ENCODE results near the gene KLK15.
"Not testable (repeated sequence)": the region's sequence is repeated elsewhere in the genome, so short reads cannot be mapped to it uniquely, and the experiment has no call there.

KLK15 gene

DNA sequence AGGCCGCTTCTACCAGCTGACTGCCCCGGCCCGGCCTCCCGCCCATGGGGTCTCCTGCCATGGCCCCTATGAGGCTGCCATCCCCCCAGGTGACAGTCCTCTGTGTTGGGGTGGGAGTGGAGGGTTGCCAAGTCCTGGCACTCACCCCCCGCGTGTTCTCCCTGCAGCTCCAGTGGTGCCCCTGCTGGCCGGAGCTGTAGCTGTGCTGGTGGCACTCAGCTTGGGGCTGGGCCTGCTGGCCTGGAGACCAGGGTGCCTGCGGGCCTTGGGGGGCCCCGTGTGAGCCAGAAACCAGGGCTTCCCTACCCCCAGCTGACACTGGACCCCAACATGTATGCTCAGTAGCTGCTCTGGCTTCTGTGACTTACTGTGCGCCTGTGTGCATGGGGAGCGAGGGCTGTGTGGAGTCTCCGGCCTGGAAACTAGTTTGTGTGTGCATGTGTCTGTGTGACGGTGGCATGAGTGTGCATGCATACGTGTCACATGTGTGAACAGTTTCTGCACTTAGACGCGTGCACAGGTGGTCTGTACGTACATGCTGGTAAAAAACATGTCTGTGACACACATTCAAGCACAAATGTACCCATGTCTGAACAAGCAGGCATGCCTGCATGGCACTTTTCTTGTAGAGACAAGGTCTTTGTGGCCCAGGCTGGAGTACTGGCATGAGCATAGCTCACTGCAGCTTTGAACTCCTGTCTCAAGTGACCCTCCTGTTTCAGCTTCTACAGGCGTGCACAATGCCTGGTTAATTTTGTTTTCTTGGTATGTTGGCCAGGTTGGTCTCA is 38.3 kb downstream of the KLK15 start:
- DNase-seq, result no peak

- no peak for DNase-seq
Measured at GRCh38 chr19:50794074-50794875, 39.1 kb downstream of the KLK15 start.

DNA sequence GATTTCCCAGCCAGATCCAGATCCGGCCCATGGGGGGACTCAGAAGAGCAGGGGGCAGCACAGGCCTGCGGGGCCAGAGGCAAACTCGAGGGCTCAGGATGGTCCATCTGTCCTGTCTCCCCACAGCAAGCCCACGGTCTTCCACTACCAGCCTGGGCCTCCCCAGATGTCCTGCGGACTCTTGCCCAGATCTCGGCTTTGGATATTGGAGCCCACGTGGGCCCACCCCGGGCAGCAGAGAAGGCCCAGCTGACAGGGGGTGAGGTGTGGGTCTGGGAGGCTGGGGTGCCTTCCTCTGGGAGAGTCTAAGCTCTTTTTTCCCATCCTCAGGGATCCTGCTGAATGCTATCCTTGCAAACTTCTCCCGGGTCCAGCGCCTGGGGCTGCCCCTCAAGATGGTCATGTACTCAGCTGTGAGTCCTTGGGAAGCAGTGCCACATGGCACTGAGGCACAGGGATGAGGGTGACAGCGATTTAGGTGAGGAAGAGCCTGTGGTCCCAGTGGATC is 39.8 kb downstream of the KLK15 start:
- no peak for DNase-seq

DNA sequence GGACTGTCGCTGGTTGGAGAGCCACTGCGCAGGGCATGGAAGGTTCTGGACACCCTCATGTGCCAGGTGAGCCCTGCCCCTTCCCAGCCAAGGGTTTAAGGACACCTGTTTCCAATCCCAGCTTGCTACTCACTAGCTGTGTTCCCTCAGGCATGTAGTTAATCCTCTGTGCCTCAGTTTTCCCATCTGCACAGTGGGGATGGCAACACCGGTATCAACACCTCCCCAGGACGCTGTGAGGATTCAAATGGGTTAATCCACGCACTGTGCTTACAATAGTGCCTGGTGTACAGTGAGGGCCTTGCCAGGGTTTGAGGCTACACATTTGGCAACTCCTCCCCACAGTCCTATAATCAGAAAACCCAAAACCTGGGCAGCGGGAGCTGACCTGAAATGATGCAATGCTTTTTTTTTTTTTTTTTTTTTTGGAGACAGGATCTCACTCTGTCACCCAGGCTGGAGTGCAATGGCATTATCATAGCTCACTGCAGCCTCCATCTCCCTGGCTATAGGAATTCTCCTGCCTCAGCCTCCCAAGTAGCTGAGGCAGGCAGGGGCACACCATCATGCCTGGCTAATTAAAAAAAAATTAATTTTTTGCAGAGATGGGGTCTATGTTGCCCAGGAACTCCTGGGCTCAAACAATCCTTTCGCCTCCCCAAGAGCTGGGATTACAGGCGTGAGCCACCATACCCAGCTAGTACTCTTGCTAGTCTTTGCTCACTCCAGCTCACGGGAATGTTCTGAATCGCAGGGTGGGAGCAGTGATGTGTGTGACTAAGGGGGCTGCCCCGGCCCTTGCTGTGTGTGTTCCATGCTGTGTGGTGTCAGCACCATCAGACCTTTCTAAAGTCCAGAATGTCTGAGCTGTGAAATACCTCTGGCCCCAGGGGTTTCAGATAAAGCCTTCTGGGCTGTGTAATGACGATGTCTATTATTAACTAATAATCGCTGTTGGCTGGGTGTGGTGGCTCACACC is 40.8 kb downstream of the KLK15 start:
- no peak for DNase-seq

DNA sequence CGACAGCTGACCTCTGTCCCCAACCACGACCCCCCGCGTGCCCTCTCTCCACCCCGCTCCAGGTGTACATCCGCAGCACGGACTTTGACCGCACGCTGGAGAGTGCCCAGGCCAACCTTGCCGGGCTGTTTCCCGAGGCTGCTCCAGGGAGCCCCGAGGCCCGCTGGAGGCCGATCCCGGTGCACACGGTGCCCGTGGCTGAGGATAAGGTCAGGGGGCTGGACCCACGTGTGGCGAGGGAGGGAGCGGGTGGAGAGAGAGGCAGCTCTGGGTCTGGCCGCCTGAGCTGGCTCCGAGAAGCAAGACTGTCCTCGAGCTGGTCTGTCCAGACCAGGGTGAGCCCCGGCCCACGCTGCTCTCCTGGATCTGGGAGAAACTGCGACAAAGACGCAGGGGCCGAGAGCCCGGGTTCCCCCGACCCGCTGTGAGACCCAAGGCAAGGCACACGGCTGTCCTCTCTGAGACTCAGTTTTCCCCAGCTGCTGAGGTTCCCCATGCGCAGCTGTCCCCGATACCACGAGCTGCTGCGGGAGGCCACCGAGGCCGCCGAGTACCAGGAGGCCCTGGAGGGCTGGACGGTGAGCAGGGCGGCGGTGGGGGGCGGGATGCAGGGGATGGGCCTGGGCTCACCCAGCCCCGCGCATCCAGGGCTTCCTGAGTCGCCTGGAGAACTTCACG is 41.6 kb downstream of the KLK15 start:
- DNase-seq, result no peak

DNA sequence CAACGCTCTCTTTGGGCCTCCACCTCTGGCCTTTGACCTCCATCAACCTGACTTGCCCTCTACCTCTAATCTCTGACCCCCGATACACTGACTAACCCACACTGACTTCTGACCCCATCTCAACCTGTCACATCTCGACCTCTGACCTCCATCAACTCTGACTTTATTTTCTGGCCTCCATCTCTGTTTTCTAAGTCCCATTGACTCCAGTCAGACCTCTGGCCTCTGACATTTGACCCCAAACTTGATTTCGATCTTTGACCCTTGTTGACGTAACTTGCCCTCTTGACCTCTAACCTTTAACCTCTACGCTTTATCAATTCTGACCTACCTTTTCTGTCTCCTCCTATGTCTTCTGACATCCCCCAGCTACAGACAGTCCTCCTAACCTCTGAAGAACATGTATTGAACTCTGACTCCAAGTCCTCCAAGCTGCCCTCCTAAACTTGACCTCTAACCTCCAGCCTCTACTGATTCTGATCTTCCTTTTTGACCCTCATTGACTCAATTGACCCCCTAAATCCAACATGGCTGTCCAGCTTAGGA is 42.4 kb downstream of the KLK15 start:
- peak; percentile 77 for DNase-seq

DNA sequence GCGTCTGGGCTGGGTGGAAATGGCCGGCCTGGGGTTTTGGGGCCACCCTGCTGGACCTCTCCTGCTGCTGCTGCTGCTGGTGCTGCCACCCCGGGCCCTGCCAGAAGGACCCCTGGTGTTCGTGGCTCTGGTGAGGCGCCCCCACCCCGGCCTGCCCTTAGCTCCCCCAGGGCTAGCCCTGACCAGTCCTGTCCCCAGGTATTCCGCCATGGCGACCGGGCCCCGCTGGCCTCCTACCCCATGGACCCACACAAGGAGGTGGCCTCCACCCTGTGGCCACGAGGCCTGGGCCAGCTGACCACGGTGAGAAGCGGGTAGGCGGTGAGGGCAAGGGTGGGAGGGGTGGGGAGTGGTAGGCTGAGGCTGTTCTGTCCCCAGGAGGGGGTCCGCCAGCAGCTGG is 43.0 kb downstream of the KLK15 start, which contains the start of gene ACP4:
Gene ACP4, plus strand, starts transcription at position 20 of the 400 bp plus-strand sequence. Its CDS starts 0 bp downstream, at position 20.
- DNase-seq, result no peak

DNA sequence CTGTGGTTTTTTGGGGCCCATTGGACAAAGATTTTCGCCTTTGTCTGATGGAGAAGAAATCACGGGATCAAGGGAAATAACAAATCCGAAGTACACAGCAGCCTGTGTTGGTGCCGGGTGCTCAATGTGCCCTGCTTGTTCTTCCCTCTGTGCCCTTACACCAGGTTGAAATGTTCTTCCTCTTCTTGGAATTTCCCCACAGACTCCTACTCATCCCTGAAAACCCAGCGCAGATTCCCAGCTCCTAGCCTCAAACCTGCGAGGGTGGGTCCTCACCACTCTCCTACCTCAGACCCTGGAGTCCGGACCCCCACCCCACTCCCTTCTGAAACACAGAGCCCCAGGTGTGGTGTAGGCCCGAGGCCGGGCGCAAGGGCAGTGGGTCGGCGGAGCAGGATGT is 48.0 kb downstream of the KLK15 start:
- DNase-seq, result no peak

- no peak for DNase-seq
Measured at GRCh38 chr19:50784710-50785109, 48.7 kb downstream of the KLK15 start.

DNA sequence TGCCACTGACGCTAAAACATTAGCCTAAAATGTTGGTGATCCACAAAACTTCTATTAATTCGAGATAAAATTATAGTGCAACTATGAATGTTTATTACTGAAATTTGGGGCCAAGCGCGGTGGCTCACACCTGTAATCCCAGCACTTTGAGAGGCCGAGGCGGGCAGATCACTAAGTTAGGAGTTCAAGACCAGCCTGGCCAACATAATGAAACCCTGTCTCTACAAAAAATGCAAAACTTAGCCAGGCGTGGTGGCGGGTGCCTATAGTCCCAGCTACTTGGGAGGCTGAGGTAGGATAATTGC is 49.6 kb downstream of the KLK15 start:
- not testable (repeated sequence) for DNase-seq

DNA sequence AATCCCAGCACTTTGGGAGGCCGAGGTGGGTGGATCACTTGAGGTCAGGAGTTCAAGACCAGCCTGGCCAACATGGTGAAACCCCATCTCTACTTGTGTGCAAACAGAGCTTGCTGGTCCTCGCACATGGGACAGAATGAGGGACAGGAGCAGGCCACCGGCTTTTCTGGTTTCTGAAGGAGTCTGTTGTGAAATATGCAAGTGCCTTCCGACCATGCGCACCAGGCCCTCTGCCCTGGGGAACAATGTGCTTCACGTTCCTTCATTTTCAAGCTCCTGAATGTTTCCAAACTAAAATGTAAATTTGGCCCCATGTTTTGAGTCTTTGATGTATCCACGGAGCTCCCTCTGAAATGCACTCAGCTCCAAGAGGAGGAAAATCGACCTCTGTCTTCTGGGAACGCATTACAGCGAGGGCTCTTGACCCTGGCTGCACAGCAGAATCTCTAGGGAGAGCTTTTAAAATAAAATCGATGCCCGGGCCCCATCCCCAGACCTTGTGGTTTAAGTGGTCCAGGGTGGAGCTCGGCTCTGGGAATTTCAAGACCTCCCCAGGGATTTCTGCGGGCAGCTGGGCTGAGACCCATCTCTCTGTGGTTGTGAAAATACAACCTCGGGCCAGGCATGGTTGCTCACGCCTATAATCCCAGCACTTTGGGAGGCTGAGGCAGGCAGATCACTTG is 52.5 kb downstream of the KLK15 start:
- peak; percentile 53 for DNase-seq

- DNase-seq, result peak; percentile 12
Measured at GRCh38 chr19:50779504-50780457, 53.6 kb downstream of the KLK15 start.

DNA sequence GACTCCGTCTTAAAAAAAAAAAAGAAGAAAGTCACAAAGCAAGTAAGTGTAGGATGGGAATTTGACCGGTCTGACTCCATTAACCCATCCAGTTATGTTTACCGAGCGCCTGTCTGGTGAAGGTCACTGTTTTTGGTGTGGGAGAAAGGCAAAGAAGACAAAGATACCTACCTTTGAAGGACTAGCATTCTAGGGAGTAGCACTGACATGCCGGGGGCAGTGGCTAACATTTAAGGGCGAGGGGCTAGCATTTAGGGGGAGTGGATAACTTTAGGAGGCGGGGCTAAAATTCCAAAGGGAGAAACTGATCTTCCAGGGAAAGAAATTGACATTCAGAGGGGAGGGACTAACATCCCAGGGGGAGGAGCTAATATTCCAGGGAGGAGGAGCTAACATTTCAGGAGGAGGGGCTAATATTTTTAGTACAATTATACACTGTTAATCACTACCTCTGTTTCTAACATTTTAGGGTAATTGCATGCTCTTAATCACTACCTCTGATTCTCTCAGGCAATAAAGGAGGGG is 54.4 kb downstream of the KLK15 start:
- DNase-seq, result peak; percentile 4

DNA sequence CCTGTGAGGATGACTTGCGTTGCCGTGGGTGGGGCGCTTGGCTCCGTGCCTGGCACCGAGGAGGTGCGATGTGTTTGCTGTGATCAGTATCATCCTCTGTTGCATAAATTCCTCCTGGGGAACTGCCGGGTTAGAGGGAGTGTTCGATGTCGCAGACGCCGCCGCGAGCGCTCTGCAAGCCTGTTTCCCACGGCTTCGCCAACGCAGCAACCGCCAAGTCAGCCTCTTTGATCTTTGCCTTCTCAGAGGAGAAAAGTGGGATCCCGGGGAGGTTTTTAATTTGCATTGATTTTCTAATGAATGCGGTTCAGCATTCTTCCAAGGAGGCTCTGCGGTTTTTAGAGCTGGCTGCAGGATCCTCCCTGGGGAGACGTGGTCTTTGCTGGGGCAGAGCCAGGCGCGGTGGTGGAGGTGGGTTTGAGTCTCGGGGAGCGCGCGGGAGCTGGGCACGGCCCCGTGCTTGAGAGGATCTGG is 55.5 kb downstream of the KLK15 start:
- DNase-seq, result peak; percentile 67

GRCh38 chr19:50777261-50777660 is 56.1 kb downstream of the KLK15 start:
- DNase-seq, result no peak

DNA sequence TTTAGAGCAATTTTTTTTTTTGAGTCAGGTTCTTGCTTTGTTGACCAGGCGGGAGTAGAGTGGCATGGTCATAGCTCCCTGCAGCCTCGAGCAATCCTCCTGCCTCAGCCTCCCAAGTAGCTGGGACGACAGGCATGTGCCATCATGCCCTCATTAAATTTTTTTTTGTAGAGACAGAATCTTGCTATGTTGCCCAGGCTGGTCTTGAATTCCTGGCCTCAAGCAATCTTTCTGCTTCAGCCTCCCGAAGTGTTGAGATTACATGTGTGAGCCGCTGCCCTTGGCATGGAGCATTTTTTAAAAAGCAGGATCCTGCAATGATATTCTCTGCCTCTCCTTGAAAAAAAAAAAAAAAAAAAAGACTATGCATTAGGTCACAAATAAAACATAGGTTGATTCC is 57.2 kb downstream of the KLK15 start:
- no peak for DNase-seq

All from eye (tissue), 1 donor.